HepG2 (cell line): ENCODE data around the gene PLIN3. TPM values are rescaled to one million over a fixed set of nuclear protein-coding genes. Genes with fewer than 3 reads are reported as not detected.

ENCODE experiments used
- ARNT2 ChIP-seq: sonication (generic); formaldehyde crosslinking; IDR thresholded peaks from 2 replicates; pipeline ENCODE4 v1.8.0; 2022; ENCODE audit warnings: mild to moderate bottlenecking, low read depth, missing genetic modification reagents, moderate library complexity
- ASH2L ChIP-seq: fragments of 300-600, 200-600 bp; sonication (generic); IDR thresholded peaks from 2 replicates; pipeline ENCODE4 v1.7.0; 2017; ENCODE audit warnings: low read depth, mild to moderate bottlenecking, moderate library complexity, mixed read lengths, low read length; ENCODE audit not compliant: insufficient read length
- CENPT ChIP-seq: sonication (generic); formaldehyde crosslinking; IDR thresholded peaks from 2 replicates; pipeline ENCODE4 v1.8.0; 2022; ENCODE audit warnings: low read depth, mild to moderate bottlenecking, moderate library complexity, missing genetic modification reagents
- GABPB1 ChIP-seq: IDR thresholded peaks from 2 replicates; pipeline ENCODE4 v1.6.1; 2016; ENCODE audit warnings: mild to moderate bottlenecking, missing genetic modification reagents, moderate library complexity, missing compliant biosample characterization
- HDAC1 ChIP-seq: sonication (generic); formaldehyde crosslinking; IDR thresholded peaks from 2 replicates; pipeline ENCODE4 v1.5.1; 2020; ENCODE audit warnings: mild to moderate bottlenecking, missing genetic modification reagents
- HNRNPK ChIP-seq: fragments of 200-400 bp; formaldehyde crosslinking; IDR thresholded peaks from 2 replicates; pipeline ENCODE4 v1.6.1; 2018; ENCODE audit warnings: low read length, low read depth, moderate library complexity, mild to moderate bottlenecking; ENCODE audit not compliant: poor library complexity, severe bottlenecking
- KDM5A ChIP-seq: fragments of 200-600 bp; sonication (generic); IDR thresholded peaks from 2 replicates; pipeline ENCODE4 v1.7.0; 2018; ENCODE audit warnings: antibody characterized with exemption, mild to moderate bottlenecking, low read length, borderline replicate concordance
- MAZ ChIP-seq, 2 experiments: sonication (generic) in 1 of 2; formaldehyde crosslinking in 1 of 2; IDR thresholded peaks; 2 replicates each; pipeline versions ENCODE4 v1.5.0 to v1.6.1; 2012 to 2020; ENCODE audit warnings: low read depth in 2 of 2, mild to moderate bottlenecking in 2 of 2, borderline replicate concordance in 1 of 2, improper control_type of control experiment in 1 of 2, low read length in 1 of 2, missing genetic modification reagents in 1 of 2, moderate library complexity in 1 of 2
- MIER3 ChIP-seq: IDR thresholded peaks from 2 replicates; pipeline ENCODE4 v1.6.1; 2016; ENCODE audit warnings: missing compliant biosample characterization, borderline replicate concordance
- NFYB ChIP-seq: sonication (generic); formaldehyde crosslinking; IDR thresholded peaks from 2 replicates; pipeline ENCODE4 v1.4.0; 2020; ENCODE audit warnings: missing genetic modification reagents
- NFYC ChIP-seq: IDR thresholded peaks from 2 replicates; pipeline ENCODE4 v1.6.1; 2016; ENCODE audit warnings: missing genetic modification reagents, missing compliant biosample characterization
- SIN3B ChIP-seq: fragments of 150-350 bp; IDR thresholded peaks from 2 replicates; pipeline ENCODE4 v1.6.1; 2014; ENCODE audit warnings: low read length
- SP5 ChIP-seq: IDR thresholded peaks from 2 replicates; pipeline ENCODE4 v1.6.1; 2016; ENCODE audit warnings: low read depth, borderline replicate concordance
- ZBTB40 ChIP-seq, 2 experiments: fragments of 450-650 bp in 1 of 2; sonication (generic) in 1 of 2; formaldehyde crosslinking in 1 of 2; IDR thresholded peaks; 2 replicates each; pipeline versions ENCODE4 v1.6.1 to v1.8.0; 2016 to 2022; ENCODE audit warnings: antibody characterized with exemption in 1 of 2, mild to moderate bottlenecking in 1 of 2, missing genetic modification reagents in 1 of 2
- ZC3H13 ChIP-seq: sonication (generic); formaldehyde crosslinking; IDR thresholded peaks from 2 replicates; pipeline ENCODE4 v1.8.1; 2023; ENCODE audit warnings: mild to moderate bottlenecking, missing genetic modification reagents, moderate library complexity
- ZNF160 ChIP-seq: sonication (generic); formaldehyde crosslinking; IDR thresholded peaks from 2 replicates; pipeline ENCODE4 v1.8.0; 2022; ENCODE audit warnings: mild to moderate bottlenecking, inconsistent platforms, missing genetic modification reagents
- ZNF24 ChIP-seq: fragments of 450-650 bp; IDR thresholded peaks from 2 replicates; pipeline ENCODE4 v1.6.1; 2017; ENCODE audit warnings: antibody characterized with exemption, mild to moderate bottlenecking
- ZNF430 ChIP-seq: sonication (generic); formaldehyde crosslinking; IDR thresholded peaks from 2 replicates; pipeline ENCODE4 v1.9.0; 2021; ENCODE audit warnings: mild to moderate bottlenecking, missing genetic modification reagents
- ZNF552 ChIP-seq: sonication (generic); formaldehyde crosslinking; IDR thresholded peaks from 2 replicates; pipeline ENCODE4 v1.9.0; 2022; ENCODE audit warnings: missing genetic modification reagents, mild to moderate bottlenecking, borderline replicate concordance
- ZNF777 ChIP-seq: sonication (generic); formaldehyde crosslinking; IDR thresholded peaks from 2 replicates; pipeline ENCODE4 v1.4.0; 2020; ENCODE audit warnings: missing genetic modification reagents
- ZNF788 ChIP-seq: sonication (generic); formaldehyde crosslinking; IDR thresholded peaks from 2 replicates; pipeline ENCODE4 v1.5.0; 2020; ENCODE audit warnings: mild to moderate bottlenecking, missing genetic modification reagents, borderline replicate concordance
- polyA plus RNA-seq, 8 experiments: library from polyadenylated mRNA; depleted of rRNA in 3 of 8; stranded (reverse) in 7 of 8; unstranded in 1 of 8; fragments of >200 nt; fragmentation: Illumina TruSeq in 4 of 8; extraction: Trizol in 4 of 8; gene quantifications; 2 replicates each; pipeline versions ENCODE4 v1.2.1 to v1.2.3, GENCODE V29; 2011 to 2016; ENCODE audit warnings: low read depth in 4 of 8, missing spikeins in 1 of 8, mixed read lengths in 1 of 8; ENCODE audit not compliant: insufficient read depth in 1 of 8
- total RNA-seq, 5 experiments: library from RNA; depleted of rRNA; stranded (reverse); fragments of >200 nt; fragmentation: Illumina TruSeq; extraction: Trizol; gene quantifications; 2 replicates each; pipeline ENCODE4 v1.2.3, GENCODE V29; 2016; ENCODE audit warnings: low read depth in 1 of 5

The PLIN3 gene
- total and polyA plus RNA-seq, 2 of the 13 experiments (the other 11 are each of a cell fraction or from before 2014, with no cell fraction given): 49.3 to 57.9 TPM

- TF ChIP-seq NFYC (CRISPR knock-in tag) (peak; percentile 88), ZNF24 (peak; percentile 88), ZBTB40 (IDR thresholded peaks at IDR 0.05) (no peak), ZBTB40 (CRISPR knock-in tag; IDR thresholded peaks at IDR 0.05) (no peak), ZC3H13 (CRISPR knock-in tag) (0 out of 2 replicates have a peak, but pooled peaks have one; percentile 23), ZNF788 (CRISPR knock-in tag) (0 out of 2 replicates have a peak, but pooled peaks have one; percentile 21), ARNT2 (CRISPR knock-in tag) (0 out of 2 replicates have a peak, but pooled peaks have one; percentile 14), SP5 (peak; percentile 85), NFYB (CRISPR knock-in tag) (peak; percentile 88), ASH2L (peak; percentile 36), ZNF777 (peak; percentile 61), ZNF430 (CRISPR knock-in tag) (no peak), SIN3B (peak; percentile 77), ZNF160 (CRISPR knock-in tag) (0 out of 2 replicates have a peak, but pooled peaks have one; percentile 55), KDM5A (no peak), CENPT (0 out of 2 replicates have a peak, but pooled peaks have one; percentile 60), MIER3 (CRISPR knock-in tag) (no peak), HNRNPK (peak; percentile 10), ZNF552 (no peak), HDAC1 (CRISPR knock-in tag) (peak; percentile 77), MAZ (IDR thresholded peaks at IDR 0.05; ENCODE audit: borderline replicate concordance, low read depth, low read length) (peak; percentile 66; the same call in 1 of the 2 replicates), MAZ (CRISPR knock-in tag; IDR thresholded peaks at IDR 0.05; ENCODE audit: low read depth) (peak; percentile 59; the same call in 1 of the 2 replicates), GABPB1 (peak; percentile 58)
These were observed 42.6 kb upstream of the PLIN3 start (continued) for GRCh38 chr19:4909897-4910593.
